Measurements from ENCODE around the gene PIM1. TPM values are rescaled to one million over a fixed set of nuclear protein-coding genes. Genes with fewer than 3 reads are reported as not detected.

The PIM1 gene
- total and polyA plus RNA-seq, 10 of the 15 experiments (the other 5 are each of a cell fraction or from before 2014, with no cell fraction given): 0.66 to 33.9 (median 10.2) TPM

DNA sequence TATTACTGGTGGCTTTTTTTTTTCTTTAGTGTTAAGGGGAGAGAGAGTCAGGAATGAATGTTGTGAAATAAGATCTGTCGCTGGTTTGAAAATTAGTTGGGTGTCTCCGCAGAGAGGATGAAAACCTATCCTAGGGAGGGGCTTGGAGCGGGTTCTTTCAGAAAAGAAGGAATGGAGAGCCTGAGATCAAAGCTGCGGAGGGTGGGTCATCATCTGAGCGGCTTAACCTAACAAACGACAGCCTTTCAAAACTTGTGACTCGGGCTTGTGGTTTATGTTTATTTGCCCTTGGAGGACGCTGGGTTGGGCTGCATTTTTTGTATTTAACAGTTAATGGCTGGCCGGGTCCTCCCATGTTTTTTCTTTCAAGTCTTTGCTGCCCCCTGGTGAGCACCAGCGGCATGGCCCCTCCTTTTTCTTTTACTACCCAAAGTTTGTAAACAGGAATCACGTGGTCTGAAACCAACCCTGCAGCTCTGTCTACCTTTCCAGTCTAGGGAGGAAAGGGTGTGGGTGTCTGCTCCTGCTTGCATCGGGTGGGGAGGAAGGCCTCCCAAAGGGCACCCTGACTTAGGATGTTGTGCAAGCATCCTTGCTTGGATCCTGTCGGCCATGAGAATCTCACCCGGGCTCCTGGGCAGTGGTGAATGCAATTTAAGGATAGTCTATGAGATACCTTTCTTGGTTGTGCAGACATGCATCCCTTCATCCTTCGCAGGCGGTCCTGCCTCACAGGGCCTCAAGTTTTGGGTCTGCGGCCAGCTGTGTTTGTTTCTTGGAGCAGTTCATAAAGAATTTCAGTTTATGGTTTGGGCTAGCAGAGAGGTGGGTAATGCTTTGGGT lies 2.2 kb downstream of the PIM1 start (continued):
- TF ChIP-seq NFYB (IDR thresholded peaks at IDR 0.05; ENCODE audit: insufficient read depth, low read depth, low read length) (peak; percentile 65; the same call in 1 of the 2 replicates), EGR1 (IDR thresholded peaks at IDR 0.05; ENCODE audit: borderline replicate concordance in 1 of 2, low read depth in 2 of 2, low read length in 2 of 2) (no peak), FOXK2 (IDR thresholded peaks at IDR 0.05) (peak; percentile 94), CREB1 (IDR thresholded peaks at IDR 0.05; ENCODE audit: low read depth) (no peak), PAX8 (IDR thresholded peaks at IDR 0.05) (no peak), RUNX3 (IDR thresholded peaks at IDR 0.05; ENCODE audit: low read length) (peak; percentile 86), CBFB (IDR thresholded peaks at IDR 0.05; ENCODE audit: low read depth) (peak; percentile 21; the same call in 1 of the 2 replicates), TCF7 (IDR thresholded peaks at IDR 0.05; ENCODE audit: borderline replicate concordance) (no peak), HDAC6 (IDR thresholded peaks at IDR 0.05; ENCODE audit: unreplicated experiment) (no peak), NFXL1 (IDR thresholded peaks at IDR 0.05; ENCODE audit: borderline replicate concordance) (no peak), KDM1A (IDR thresholded peaks at IDR 0.05; ENCODE audit: borderline replicate concordance) (no peak), RAD51 (IDR thresholded peaks at IDR 0.05) (peak; percentile 96), RAD21 (IDR thresholded peaks at IDR 0.05; ENCODE audit: insufficient read depth, low read depth, low read length) (peak; percentile 95), MEF2A (IDR thresholded peaks at IDR 0.05; ENCODE audit: insufficient read depth, low read depth, low read length) (0 out of 2 replicates have a peak, but pooled peaks have one; percentile 28), BHLHE40 (IDR thresholded peaks at IDR 0.05; ENCODE audit: borderline replicate concordance in 1 of 2, low read depth in 2 of 2, low read length in 1 of 2) (peak; percentile 65 to 74; a peak in 2 of 4 replicates), ZSCAN29 (IDR thresholded peaks at IDR 0.05) (no peak), BACH1 (IDR thresholded peaks at IDR 0.05; ENCODE audit: borderline replicate concordance) (no peak)
- TF ChIP-seq, protein P1, sequence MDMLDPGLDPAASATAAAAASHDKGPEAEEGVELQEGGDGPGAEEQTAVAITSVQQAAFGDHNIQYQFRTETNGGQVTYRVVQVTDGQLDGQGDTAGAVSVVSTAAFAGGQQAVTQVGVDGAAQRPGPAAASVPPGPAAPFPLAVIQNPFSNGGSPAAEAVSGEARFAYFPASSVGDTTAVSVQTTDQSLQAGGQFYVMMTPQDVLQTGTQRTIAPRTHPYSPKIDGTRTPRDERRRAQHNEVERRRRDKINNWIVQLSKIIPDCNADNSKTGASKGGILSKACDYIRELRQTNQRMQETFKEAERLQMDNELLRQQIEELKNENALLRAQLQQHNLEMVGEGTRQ (IDR thresholded peaks at IDR 0.05; ENCODE audit: borderline replicate concordance, low read depth, low read length): peak; percentile 59
- TF ChIP-seq, protein P2, sequence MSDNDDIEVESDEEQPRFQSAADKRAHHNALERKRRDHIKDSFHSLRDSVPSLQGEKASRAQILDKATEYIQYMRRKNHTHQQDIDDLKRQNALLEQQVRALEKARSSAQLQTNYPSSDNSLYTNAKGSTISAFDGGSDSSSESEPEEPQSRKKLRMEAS (IDR thresholded peaks at IDR 0.05; ENCODE audit: low read depth, low read length): peak; percentile 81; the same call in 1 of the 2 replicates
- TF ChIP-seq, protein P3, sequence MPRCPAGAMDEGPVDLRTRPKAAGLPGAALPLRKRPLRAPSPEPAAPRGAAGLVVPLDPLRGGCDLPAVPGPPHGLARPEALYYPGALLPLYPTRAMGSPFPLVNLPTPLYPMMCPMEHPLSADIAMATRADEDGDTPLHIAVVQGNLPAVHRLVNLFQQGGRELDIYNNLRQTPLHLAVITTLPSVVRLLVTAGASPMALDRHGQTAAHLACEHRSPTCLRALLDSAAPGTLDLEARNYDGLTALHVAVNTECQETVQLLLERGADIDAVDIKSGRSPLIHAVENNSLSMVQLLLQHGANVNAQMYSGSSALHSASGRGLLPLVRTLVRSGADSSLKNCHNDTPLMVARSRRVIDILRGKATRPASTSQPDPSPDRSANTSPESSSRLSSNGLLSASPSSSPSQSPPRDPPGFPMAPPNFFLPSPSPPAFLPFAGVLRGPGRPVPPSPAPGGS (IDR thresholded peaks at IDR 0.05; ENCODE audit: borderline replicate concordance, insufficient read depth, low read depth, low read length, poor library complexity, severe bottlenecking): no peak
- TF ChIP-seq, protein P4, sequence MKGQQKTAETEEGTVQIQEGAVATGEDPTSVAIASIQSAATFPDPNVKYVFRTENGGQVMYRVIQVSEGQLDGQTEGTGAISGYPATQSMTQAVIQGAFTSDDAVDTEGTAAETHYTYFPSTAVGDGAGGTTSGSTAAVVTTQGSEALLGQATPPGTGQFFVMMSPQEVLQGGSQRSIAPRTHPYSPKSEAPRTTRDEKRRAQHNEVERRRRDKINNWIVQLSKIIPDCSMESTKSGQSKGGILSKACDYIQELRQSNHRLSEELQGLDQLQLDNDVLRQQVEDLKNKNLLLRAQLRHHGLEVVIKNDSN (IDR thresholded peaks at IDR 0.05; ENCODE audit: borderline replicate concordance, extremely low read length, insufficient read depth, low read depth, low read length): peak; percentile 74
- TF ChIP-seq, protein P5, sequence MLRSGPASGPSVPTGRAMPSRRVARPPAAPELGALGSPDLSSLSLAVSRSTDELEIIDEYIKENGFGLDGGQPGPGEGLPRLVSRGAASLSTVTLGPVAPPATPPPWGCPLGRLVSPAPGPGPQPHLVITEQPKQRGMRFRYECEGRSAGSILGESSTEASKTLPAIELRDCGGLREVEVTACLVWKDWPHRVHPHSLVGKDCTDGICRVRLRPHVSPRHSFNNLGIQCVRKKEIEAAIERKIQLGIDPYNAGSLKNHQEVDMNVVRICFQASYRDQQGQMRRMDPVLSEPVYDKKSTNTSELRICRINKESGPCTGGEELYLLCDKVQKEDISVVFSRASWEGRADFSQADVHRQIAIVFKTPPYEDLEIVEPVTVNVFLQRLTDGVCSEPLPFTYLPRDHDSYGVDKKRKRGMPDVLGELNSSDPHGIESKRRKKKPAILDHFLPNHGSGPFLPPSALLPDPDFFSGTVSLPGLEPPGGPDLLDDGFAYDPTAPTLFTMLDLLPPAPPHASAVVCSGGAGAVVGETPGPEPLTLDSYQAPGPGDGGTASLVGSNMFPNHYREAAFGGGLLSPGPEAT (IDR thresholded peaks at IDR 0.05; ENCODE audit: low read depth): peak; percentile 35; the same call in 1 of the 2 replicates
- TF ChIP-seq, protein P6, sequence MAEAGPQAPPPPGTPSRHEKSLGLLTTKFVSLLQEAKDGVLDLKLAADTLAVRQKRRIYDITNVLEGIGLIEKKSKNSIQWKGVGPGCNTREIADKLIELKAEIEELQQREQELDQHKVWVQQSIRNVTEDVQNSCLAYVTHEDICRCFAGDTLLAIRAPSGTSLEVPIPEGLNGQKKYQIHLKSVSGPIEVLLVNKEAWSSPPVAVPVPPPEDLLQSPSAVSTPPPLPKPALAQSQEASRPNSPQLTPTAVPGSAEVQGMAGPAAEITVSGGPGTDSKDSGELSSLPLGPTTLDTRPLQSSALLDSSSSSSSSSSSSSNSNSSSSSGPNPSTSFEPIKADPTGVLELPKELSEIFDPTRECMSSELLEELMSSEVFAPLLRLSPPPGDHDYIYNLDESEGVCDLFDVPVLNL (IDR thresholded peaks at IDR 0.05; ENCODE audit: low read depth, low read length): peak; percentile 71; the same call in 1 of the 2 replicates
